Activated CD4-positive, alpha-beta T cell treated with anti-CD3 and anti-CD28 coated beads, Interleukin-2, amount 50 U/mL, for 1 hour (primary cell): ENCODE data around the gene VPS35L.

ENCODE experiments used
- DNase-seq: peaks from one replicate; pipeline ENCODE4 v3.0.0-alpha.2; 2020

Gene VPS35L

GRCh38 chr16:19595043-19595767 lies 39.7 kb downstream of the VPS35L start:
- DNase-seq = no peak

GRCh38 chr16:19598805-19599510 lies 43.5 kb downstream of the VPS35L start:
- no peak for DNase-seq

- DNase-seq = no peak
Observed at GRCh38 chr16:19599968-19600716, 44.6 kb downstream of the VPS35L start.

GRCh38 chr16:19601083-19601976 lies 45.8 kb downstream of the VPS35L start:
- peak; percentile 34 for DNase-seq

GRCh38 chr16:19604911-19605310 lies 49.4 kb downstream of the VPS35L start:
- no peak for DNase-seq

- no peak for DNase-seq
Observed at GRCh38 chr16:19605701-19606100, 50.2 kb downstream of the VPS35L start.

- no peak for DNase-seq
Observed at GRCh38 chr16:19607616-19608280, 52.2 kb downstream of the VPS35L start.

- no peak for DNase-seq
Observed at GRCh38 chr16:19609359-19609758, 53.9 kb downstream of the VPS35L start.

- no peak for DNase-seq
Observed at GRCh38 chr16:19610200-19610599, 54.7 kb downstream of the VPS35L start.

- no peak for DNase-seq
Observed at GRCh38 chr16:19613834-19614233, 58.3 kb downstream of the VPS35L start.

- no peak for DNase-seq
Observed at GRCh38 chr16:19616241-19616640, 60.7 kb downstream of the VPS35L start.

GRCh38 chr16:19618876-19619275 lies 63.4 kb downstream of the VPS35L start:
- no peak for DNase-seq

- DNase-seq = no peak
Observed at GRCh38 chr16:19621445-19621844, 65.9 kb downstream of the VPS35L start.

GRCh38 chr16:19625039-19625438 lies 69.5 kb downstream of the VPS35L start:
- DNase-seq = no peak

GRCh38 chr16:19636436-19637267 lies 81.1 kb downstream of the VPS35L start:
- no peak for DNase-seq

GRCh38 chr16:19639986-19640421 lies 84.5 kb downstream of the VPS35L start:
- DNase-seq = no peak

- DNase-seq = no peak
Observed at GRCh38 chr16:19642501-19642900, 87.0 kb downstream of the VPS35L start.

- no peak for DNase-seq
Observed at GRCh38 chr16:19644877-19645276, 89.4 kb downstream of the VPS35L start.

- no peak for DNase-seq
Observed at GRCh38 chr16:19645557-19645981, 90.1 kb downstream of the VPS35L start.

GRCh38 chr16:19649980-19650379 lies 94.5 kb downstream of the VPS35L start:
- no peak for DNase-seq

GRCh38 chr16:19654147-19654546 lies 98.6 kb downstream of the VPS35L start:
- DNase-seq = no peak
